CD14-positive monocyte (primary cell): ENCODE data around the gene LSM14B. TPM values are rescaled to one million over a fixed set of nuclear protein-coding genes. Genes with fewer than 3 reads are reported as not detected.

ENCODE experiments used
- DNase-seq, 3 donors: peaks; one replicate each; pipeline ENCODE4 v3.0.0-alpha.2; 2011 to 2022
- H2AFZ ChIP-seq: 2 replicates; pipeline ENCODE4 v1.6.0; 2012; ENCODE audit warnings: mild to moderate bottlenecking, low read depth, low read length, inconsistent platforms; ENCODE audit not compliant: insufficient read depth, poor library complexity, severe bottlenecking
- H3K27ac ChIP-seq, 2 donors: 1 replicate in 1 of 2; 2 replicates in 1 of 2; pipeline ENCODE4 v1.5.1; 2012 to 2013; ENCODE audit warnings: low read length in 2 of 2, control low read depth in 1 of 2, inconsistent platforms in 1 of 2, low read depth in 1 of 2, mild to moderate bottlenecking in 1 of 2
- H3K27me3 ChIP-seq, 2 donors: one replicate each; pipeline versions ENCODE4 v1.6.0 to v1.6.1; 2011 to 2013; ENCODE audit warnings: low read length in 2 of 2; ENCODE audit not compliant: control insufficient read depth in 2 of 2, insufficient read depth in 2 of 2
- H3K36me3 ChIP-seq, 2 donors: replicated peaks in 1 of 2; 1 replicate in 1 of 2; 2 replicates in 1 of 2; pipeline versions ENCODE4 v1.5.1 to v1.6.1; 2012 to 2013; ENCODE audit warnings: low read length in 2 of 2, control low read depth in 1 of 2, inconsistent platforms in 1 of 2, mild to moderate bottlenecking in 1 of 2; ENCODE audit not compliant: insufficient read depth in 2 of 2, control insufficient read depth in 1 of 2
- H3K4me1 ChIP-seq, 2 donors: 1 replicate in 1 of 2; 2 replicates in 1 of 2; pipeline versions ENCODE4 v1.5.1 to v1.6.1; 2012 to 2013; ENCODE audit warnings: low read length in 2 of 2, control low read depth in 1 of 2, inconsistent platforms in 1 of 2, mild to moderate bottlenecking in 1 of 2, moderate library complexity in 1 of 2; ENCODE audit not compliant: insufficient read depth in 2 of 2, control insufficient read depth in 1 of 2
- H3K4me2 ChIP-seq: replicated peaks from 2 replicates; pipeline ENCODE3; 2012; ENCODE audit warnings: low read length, moderate library complexity, mild to moderate bottlenecking; ENCODE audit not compliant: poor library complexity, severe bottlenecking; ENCODE audit errors: extremely low read depth
- H3K4me3 ChIP-seq, 3 experiments: fragments of 200-600 bp in 1 of 3; sonication (generic) in 1 of 3; replicated peaks in 1 of 3; 1 replicate in 2 of 3; 2 replicates in 1 of 3; pipeline ENCODE4 v1.5.1; 2011 to 2013; ENCODE audit warnings: low read length in 3 of 3, mild to moderate bottlenecking in 3 of 3, control low read depth in 2 of 3, low read depth in 2 of 3, inconsistent platforms in 1 of 3, moderate library complexity in 1 of 3
- H3K79me2 ChIP-seq: 2 replicates; pipeline ENCODE4 v1.6.0; 2012; ENCODE audit warnings: mild to moderate bottlenecking, control low read depth, inconsistent platforms, low read length, moderate library complexity; ENCODE audit not compliant: insufficient read depth
- H3K9ac ChIP-seq: 2 replicates; pipeline ENCODE4 v1.6.0; 2017; ENCODE audit warnings: low read length, mild to moderate bottlenecking; ENCODE audit not compliant: insufficient read depth, poor library complexity, severe bottlenecking
- H3K9me3 ChIP-seq, 2 donors: replicated peaks in 1 of 2; 1 replicate in 1 of 2; 2 replicates in 1 of 2; pipeline versions ENCODE4 v1.5.1 to v1.6.1; 2012 to 2013; ENCODE audit warnings: low read length in 2 of 2, control low read depth in 1 of 2; ENCODE audit not compliant: control insufficient read depth in 1 of 2, insufficient read depth in 1 of 2
- H4K20me1 ChIP-seq: 2 replicates; pipeline ENCODE4 v1.6.0; 2012; ENCODE audit warnings: mild to moderate bottlenecking, low read length, control low read depth, moderate library complexity; ENCODE audit not compliant: insufficient read depth
- H3K27ac Mint-ChIP-seq, 7 donors: one replicate each; pipeline ENCODE4 v1.8.0; 2020; ENCODE audit warnings: mild to moderate bottlenecking in 7 of 7, mixed read lengths in 7 of 7, moderate library complexity in 6 of 7, inconsistent platforms in 2 of 7
- H3K27me3 Mint-ChIP-seq, 3 donors: one replicate each; pipeline ENCODE4 v1.8.0; 2021 to 2022; ENCODE audit warnings: low read depth in 3 of 3, mild to moderate bottlenecking in 3 of 3, mixed read lengths in 3 of 3, moderate library complexity in 3 of 3, inconsistent platforms in 1 of 3
- H3K36me3 Mint-ChIP-seq, 2 donors: one replicate each; pipeline ENCODE4 v1.8.0; 2020; ENCODE audit warnings: mixed read lengths in 2 of 2, inconsistent platforms in 1 of 2, mild to moderate bottlenecking in 1 of 2
- H3K4me1 Mint-ChIP-seq: one replicate; pipeline ENCODE4 v1.8.0; 2020; ENCODE audit warnings: mild to moderate bottlenecking, mixed read lengths
- H3K4me3 Mint-ChIP-seq, 2 donors: one replicate each; pipeline ENCODE4 v1.8.0; 2020; ENCODE audit warnings: mild to moderate bottlenecking in 2 of 2, mixed read lengths in 2 of 2, moderate library complexity in 1 of 2
- H3K9me3 Mint-ChIP-seq, 7 donors: one replicate each; pipeline ENCODE4 v1.8.0; 2020 to 2022; ENCODE audit warnings: mixed read lengths in 7 of 7, mild to moderate bottlenecking in 6 of 7, moderate library complexity in 6 of 7, inconsistent platforms in 2 of 7
- WGBS: methylation state at CpG from one replicate; pipeline ENCODE4 v1.1.5; 2013; ENCODE audit warnings: missing lambda C conversion rate; ENCODE audit not compliant: insufficient coverage; 5-methylcytosine and 5-hydroxymethylcytosine counted together
- intact Hi-C, 2 donors: fragments of 100-400 bp; cut with micrococcal nuclease; formaldehyde crosslinking; loops; one replicate each; pipeline versions ENCODE4 v1.15.0 to v1.15.1; 2023
- polyA plus RNA-seq, 3 donors: library from polyadenylated mRNA; depleted of rRNA in 1 of 3; unstranded in 2 of 3; stranded (reverse) in 1 of 3; fragments of 300-500 nt in 2 of 3; fragments of >200 nt in 1 of 3; fragmentation: Illumina TruSeq in 2 of 3; gene quantifications; 1 replicate in 2 of 3; 2 replicates in 1 of 3; pipeline ENCODE4 v1.2.3, GENCODE V29; 2012 to 2021
- TF ChIP-seq, protein P1 (sequence below): fragments of 200-600 bp; IDR thresholded peaks from one replicate; pipeline ENCODE4 v1.8.0; 2022; ENCODE audit warnings: antibody characterized with exemption, mild to moderate bottlenecking

The LSM14B gene
- polyA plus RNA-seq, 3 donors: 1.0 to 33.5 (median 1.4) TPM

DNA sequence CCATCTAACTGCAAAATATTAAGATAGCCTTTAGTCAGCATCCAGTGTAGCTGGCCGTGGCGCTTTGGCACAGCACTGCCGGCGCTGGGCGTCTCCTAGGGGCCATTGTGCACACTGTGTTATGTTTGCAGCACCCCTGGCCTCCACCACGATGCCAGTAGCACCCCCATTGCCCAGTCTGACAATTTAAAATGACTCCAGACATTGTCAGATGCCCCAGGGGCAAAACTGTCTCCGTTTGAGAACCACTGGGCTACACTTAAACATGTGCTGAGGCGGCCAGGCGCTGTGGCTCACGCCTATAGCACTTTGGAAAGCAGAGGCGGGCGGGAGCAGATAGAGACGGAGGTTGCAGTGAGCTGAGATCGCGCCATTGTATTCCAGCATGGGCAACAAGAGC, 54.6 kb downstream of the LSM14B start:
- Histone ChIP-seq H3K36me3 (peaks cover 27 to 47% of the 10 kb centered on the region in 2 donors), H3K27me3 (no peaks in the 10 kb centered on the region), H3K4me2 (no peak overlapping the region), H3K9ac (no peak overlapping the region), H3K79me2 (no peaks in the 10 kb centered on the region), H3K27ac (no peak overlapping the region), H3K4me3 (no peak overlapping the region), H3K9me3 (no peaks in the 10 kb centered on the region), H3K4me1 (peaks cover 0 to 1% of the 10 kb centered on the region in 2 donors), H4K20me1 (no peaks in the 10 kb centered on the region), H2AFZ (no peak overlapping the region)
- peaks cover 3% of the 10 kb centered on the region for H3K4me1 Mint-ChIP-seq
- H3K9me3 Mint-ChIP-seq: no peaks in the 10 kb centered on the region
- 96% methylated on average over 15 of the region's 15 CpGs for WGBS
- H3K27ac Mint-ChIP-seq: no peak overlapping the region
- DNase-seq: no peak
- H3K4me3 Mint-ChIP-seq: no peak overlapping the region
- TF ChIP-seq, protein P1, sequence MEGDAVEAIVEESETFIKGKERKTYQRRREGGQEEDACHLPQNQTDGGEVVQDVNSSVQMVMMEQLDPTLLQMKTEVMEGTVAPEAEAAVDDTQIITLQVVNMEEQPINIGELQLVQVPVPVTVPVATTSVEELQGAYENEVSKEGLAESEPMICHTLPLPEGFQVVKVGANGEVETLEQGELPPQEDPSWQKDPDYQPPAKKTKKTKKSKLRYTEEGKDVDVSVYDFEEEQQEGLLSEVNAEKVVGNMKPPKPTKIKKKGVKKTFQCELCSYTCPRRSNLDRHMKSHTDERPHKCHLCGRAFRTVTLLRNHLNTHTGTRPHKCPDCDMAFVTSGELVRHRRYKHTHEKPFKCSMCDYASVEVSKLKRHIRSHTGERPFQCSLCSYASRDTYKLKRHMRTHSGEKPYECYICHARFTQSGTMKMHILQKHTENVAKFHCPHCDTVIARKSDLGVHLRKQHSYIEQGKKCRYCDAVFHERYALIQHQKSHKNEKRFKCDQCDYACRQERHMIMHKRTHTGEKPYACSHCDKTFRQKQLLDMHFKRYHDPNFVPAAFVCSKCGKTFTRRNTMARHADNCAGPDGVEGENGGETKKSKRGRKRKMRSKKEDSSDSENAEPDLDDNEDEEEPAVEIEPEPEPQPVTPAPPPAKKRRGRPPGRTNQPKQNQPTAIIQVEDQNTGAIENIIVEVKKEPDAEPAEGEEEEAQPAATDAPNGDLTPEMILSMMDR: no peak
- intact Hi-C loops: no loop called here
- peaks cover 33 to 68% of the 10 kb centered on the region in 2 donors for H3K36me3 Mint-ChIP-seq
- H3K27me3 Mint-ChIP-seq: peaks cover 0 to 2% (median 0%) of the 10 kb centered on the region in 3 donors

DNA sequence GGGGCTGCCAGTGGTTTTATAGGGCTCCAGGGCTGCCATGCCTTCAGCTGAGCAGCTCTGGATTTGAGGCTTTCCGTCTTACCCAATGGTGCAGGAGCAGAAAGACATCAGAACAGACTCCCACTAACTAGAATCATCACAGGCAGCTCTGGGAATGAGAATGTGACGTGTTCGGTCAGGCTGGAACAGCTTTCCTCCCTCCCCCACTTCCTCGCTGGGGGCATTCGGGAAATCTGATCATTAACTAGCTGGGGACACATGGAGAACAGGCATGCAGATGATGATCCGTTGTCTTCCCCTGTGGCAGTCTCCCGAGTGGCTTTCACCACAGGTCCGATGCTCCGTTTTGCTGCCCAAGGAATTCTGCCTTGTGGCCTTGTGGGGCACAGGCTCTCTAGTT, 55.0 kb downstream of the LSM14B start:
- H3K9ac ChIP-seq: no peak overlapping the region

More for the DNA sequence above, 55.0 kb downstream of the LSM14B start:
- peak overlapping the region in 1 of 7 donors; percentile 65 for H3K27ac Mint-ChIP-seq
- TF ChIP-seq, protein P1: no peak
- Histone ChIP-seq H2AFZ (no peak overlapping the region), H3K9me3 (no peaks in the 10 kb centered on the region), H4K20me1 (no peaks in the 10 kb centered on the region), H3K4me2 (no peak overlapping the region), H3K27ac (no peak overlapping the region), H3K4me3 (no peak overlapping the region), H3K4me1 (peaks cover 2 to 5% of the 10 kb centered on the region in 2 donors), H3K36me3 (peaks cover 27 to 47% of the 10 kb centered on the region in 2 donors), H3K27me3 (no peaks in the 10 kb centered on the region), H3K79me2 (no peaks in the 10 kb centered on the region)
- intact Hi-C loops: no loop called here
- H3K27me3 Mint-ChIP-seq: peaks cover 0 to 2% (median 0%) of the 10 kb centered on the region in 3 donors
- DNase-seq: no peak
- H3K4me3 Mint-ChIP-seq: no peak overlapping the region
- H3K4me1 Mint-ChIP-seq: peaks cover 8% of the 10 kb centered on the region
- no peaks in the 10 kb centered on the region for H3K9me3 Mint-ChIP-seq
- H3K36me3 Mint-ChIP-seq: peaks cover 32 to 65% of the 10 kb centered on the region in 2 donors
- 95% methylated on average over 7 of the region's 9 CpGs for WGBS
